Neural cell (in vitro differentiated cells): ENCODE data around the gene ADD2.

ENCODE experiments used
- EZH2 ChIP-seq: fragments of 200-600, 300-800 bp; shearing (Covaris generic), sonication (generic); IDR thresholded peaks from 2 replicates; pipeline ENCODE4 v1.6.1; 2014; ENCODE audit warnings: antibody characterized with exemption, low read length, borderline replicate concordance, mild to moderate bottlenecking; ENCODE audit not compliant: insufficient read depth, poor library complexity, severe bottlenecking
- TAF1 ChIP-seq: IDR thresholded peaks from 2 replicates; pipeline ENCODE4 v1.6.1; 2012; ENCODE audit warnings: low read depth
- TF ChIP-seq, protein P1 (sequence below): fragments of 450-650 bp; IDR thresholded peaks from 2 replicates; pipeline ENCODE4 v1.5.1; 2014; ENCODE audit warnings: antibody characterized with exemption, mild to moderate bottlenecking, moderate library complexity; ENCODE audit not compliant: poor library complexity, severe bottlenecking

- TF ChIP-seq, protein P1, sequence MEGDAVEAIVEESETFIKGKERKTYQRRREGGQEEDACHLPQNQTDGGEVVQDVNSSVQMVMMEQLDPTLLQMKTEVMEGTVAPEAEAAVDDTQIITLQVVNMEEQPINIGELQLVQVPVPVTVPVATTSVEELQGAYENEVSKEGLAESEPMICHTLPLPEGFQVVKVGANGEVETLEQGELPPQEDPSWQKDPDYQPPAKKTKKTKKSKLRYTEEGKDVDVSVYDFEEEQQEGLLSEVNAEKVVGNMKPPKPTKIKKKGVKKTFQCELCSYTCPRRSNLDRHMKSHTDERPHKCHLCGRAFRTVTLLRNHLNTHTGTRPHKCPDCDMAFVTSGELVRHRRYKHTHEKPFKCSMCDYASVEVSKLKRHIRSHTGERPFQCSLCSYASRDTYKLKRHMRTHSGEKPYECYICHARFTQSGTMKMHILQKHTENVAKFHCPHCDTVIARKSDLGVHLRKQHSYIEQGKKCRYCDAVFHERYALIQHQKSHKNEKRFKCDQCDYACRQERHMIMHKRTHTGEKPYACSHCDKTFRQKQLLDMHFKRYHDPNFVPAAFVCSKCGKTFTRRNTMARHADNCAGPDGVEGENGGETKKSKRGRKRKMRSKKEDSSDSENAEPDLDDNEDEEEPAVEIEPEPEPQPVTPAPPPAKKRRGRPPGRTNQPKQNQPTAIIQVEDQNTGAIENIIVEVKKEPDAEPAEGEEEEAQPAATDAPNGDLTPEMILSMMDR, result no peak
- TF ChIP-seq EZH2 (no peak), TAF1 (no peak)
Measured at GRCh38 chr2:70670202-70670601, 97.8 kb downstream of the ADD2 start.
